ENCODE data around the gene WASHC1.
"Not testable (repeated sequence)": the region's sequence is repeated elsewhere in the genome, so short reads cannot be mapped to it uniquely, and the experiment has no call there.

DNA sequence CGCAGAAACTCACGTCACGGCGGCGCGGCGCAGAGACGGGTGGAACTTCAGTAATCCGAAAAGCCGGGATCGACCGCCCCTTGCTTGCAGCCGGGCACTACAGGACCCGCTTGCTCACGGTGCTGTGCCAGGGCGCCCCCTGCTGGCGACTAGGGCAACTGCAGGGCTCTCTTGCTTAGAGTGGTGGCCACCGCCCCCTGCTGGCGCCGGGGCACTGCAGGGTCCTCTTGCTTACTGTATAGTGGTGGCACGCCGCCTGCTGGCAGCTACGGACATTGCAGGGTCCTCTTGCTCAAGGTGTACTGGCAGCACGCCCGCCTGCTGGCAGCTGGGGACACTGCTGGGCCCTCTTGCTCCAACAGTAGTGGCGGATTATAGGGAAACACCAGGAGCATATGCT lies 18.1 kb downstream of the WASHC1 start:
- TF ChIP-seq CTCF (IDR thresholded peaks at IDR 0.05) = peak; percentile 54
- not testable (repeated sequence) for TF ChIP-seq EZH2 (IDR thresholded peaks at IDR 0.05; ENCODE audit: borderline replicate concordance, insufficient read depth, low read depth, low read length, poor library complexity, severe bottlenecking)

All from B cell (primary cell).